ENCODE measurements around the gene GALNT18.

GALNT18 gene

GRCh38 chr11:11243209-11243589, 378.6 kb downstream of the GALNT18 start (continued):
- no peak for TF ChIP-seq TSHZ2 (CRISPR knock-in tag; IDR thresholded peaks at IDR 0.05)
- no peak for TF ChIP-seq PATZ1 (CRISPR knock-in tag; IDR thresholded peaks at IDR 0.05; ENCODE audit: borderline replicate concordance)
- no peak for TF ChIP-seq ZNF70 (CRISPR knock-in tag; IDR thresholded peaks at IDR 0.05)
- no peak for TF ChIP-seq CSDC2 (CRISPR knock-in tag; IDR thresholded peaks at IDR 0.05)

GRCh38 chr11:11241284-11241683, 380.5 kb downstream of the GALNT18 start:
- no peak for ATAC-seq
- no peak for TF ChIP-seq SNAI2 (CRISPR knock-in tag; IDR thresholded peaks at IDR 0.05)
- no peak for TF ChIP-seq ESRRG (CRISPR knock-in tag; IDR thresholded peaks at IDR 0.05)
- no peak for TF ChIP-seq BACH2 (CRISPR knock-in tag; IDR thresholded peaks at IDR 0.05; ENCODE audit: borderline replicate concordance)
- TF ChIP-seq ZC3H10 (CRISPR knock-in tag; IDR thresholded peaks at IDR 0.05), result no peak
- TF ChIP-seq CSRNP3 (CRISPR knock-in tag; IDR thresholded peaks at IDR 0.05), result no peak
- no peak for TF ChIP-seq TOX (CRISPR knock-in tag; IDR thresholded peaks at IDR 0.05; ENCODE audit: borderline replicate concordance)

GRCh38 chr11:11239959-11240358, 381.8 kb downstream of the GALNT18 start:
- ATAC-seq, result no peak
- TF ChIP-seq BACH2 (CRISPR knock-in tag; IDR thresholded peaks at IDR 0.05; ENCODE audit: borderline replicate concordance) (no peak), CREB5 (CRISPR knock-in tag; IDR thresholded peaks at IDR 0.05; ENCODE audit: low read depth) (no peak), CSRNP3 (CRISPR knock-in tag; IDR thresholded peaks at IDR 0.05) (no peak), OSR1 (CRISPR knock-in tag; IDR thresholded peaks at IDR 0.05) (no peak), GLIS3 (CRISPR knock-in tag; IDR thresholded peaks at IDR 0.05) (no peak), ESRRG (CRISPR knock-in tag; IDR thresholded peaks at IDR 0.05) (no peak), SNAI2 (CRISPR knock-in tag; IDR thresholded peaks at IDR 0.05) (no peak), PATZ1 (CRISPR knock-in tag; IDR thresholded peaks at IDR 0.05; ENCODE audit: borderline replicate concordance) (no peak), ARNTL (CRISPR knock-in tag; IDR thresholded peaks at IDR 0.05; ENCODE audit: borderline replicate concordance, low read depth) (no peak), RARB (CRISPR knock-in tag; IDR thresholded peaks at IDR 0.05) (no peak), PPARA (CRISPR knock-in tag; IDR thresholded peaks at IDR 0.05; ENCODE audit: borderline replicate concordance) (no peak), ZNF8 (CRISPR knock-in tag; IDR thresholded peaks at IDR 0.05) (no peak), CSDC2 (CRISPR knock-in tag; IDR thresholded peaks at IDR 0.05) (no peak), ZFP30 (CRISPR knock-in tag; IDR thresholded peaks at IDR 0.05) (no peak), ZNF70 (CRISPR knock-in tag; IDR thresholded peaks at IDR 0.05) (no peak), ZNF565 (CRISPR knock-in tag; conservative IDR thresholded peaks at IDR 0.05; ENCODE audit: low read depth) (no peak), POU6F1 (CRISPR knock-in tag; IDR thresholded peaks at IDR 0.05; ENCODE audit: borderline replicate concordance, low read depth) (no peak)

All from SK-N-SH treated with all-trans-retinoic acid at 6 μM for 48 hours (cell line).